Anterior cingulate cortex (tissue), 58 donors: ENCODE data around the gene SGSM2.

Experiments
- DNase-seq, 58 donors: peaks; one replicate each; lab custom pipeline; 2025; lab: John Stamatoyannopoulos, UW

The SGSM2 gene

DNA sequence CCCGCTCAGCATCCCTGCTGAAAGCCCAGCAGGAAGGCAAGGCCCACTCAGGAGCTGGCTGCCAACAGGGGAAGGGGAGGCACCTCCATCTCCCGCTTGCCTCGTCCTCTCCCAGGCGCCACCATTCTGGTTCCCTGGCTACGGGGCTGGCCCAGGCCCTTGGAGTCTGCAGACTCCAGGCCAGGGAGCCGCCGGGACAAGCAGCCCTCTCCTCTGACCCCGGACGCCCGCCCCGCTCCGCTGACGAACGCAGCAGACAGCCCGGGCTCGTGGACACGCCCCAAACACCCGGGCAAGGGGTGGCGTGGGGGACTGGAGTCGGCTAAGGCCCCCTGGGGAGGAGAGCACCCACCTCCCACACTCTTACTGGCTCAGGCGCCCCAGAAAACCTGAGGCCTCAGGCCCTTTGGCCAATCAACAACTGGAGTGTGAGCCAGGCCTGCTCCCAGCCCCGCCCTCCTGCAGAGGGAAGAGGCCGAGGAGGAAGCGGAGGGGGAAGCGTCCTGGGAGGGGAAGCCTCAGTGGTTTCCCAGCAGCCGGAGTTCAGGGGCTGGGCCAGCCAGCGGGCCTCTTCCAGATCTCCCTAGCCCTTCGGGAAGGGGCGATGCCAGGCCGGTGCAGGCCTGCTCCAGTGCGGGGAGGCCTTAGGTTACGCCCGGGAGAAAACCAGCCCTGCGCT, 59.4 kb downstream of the SGSM2 start:
- DNase-seq = peak in 52 of 58 donors; percentile 22 to 85 (median 62)

DNA sequence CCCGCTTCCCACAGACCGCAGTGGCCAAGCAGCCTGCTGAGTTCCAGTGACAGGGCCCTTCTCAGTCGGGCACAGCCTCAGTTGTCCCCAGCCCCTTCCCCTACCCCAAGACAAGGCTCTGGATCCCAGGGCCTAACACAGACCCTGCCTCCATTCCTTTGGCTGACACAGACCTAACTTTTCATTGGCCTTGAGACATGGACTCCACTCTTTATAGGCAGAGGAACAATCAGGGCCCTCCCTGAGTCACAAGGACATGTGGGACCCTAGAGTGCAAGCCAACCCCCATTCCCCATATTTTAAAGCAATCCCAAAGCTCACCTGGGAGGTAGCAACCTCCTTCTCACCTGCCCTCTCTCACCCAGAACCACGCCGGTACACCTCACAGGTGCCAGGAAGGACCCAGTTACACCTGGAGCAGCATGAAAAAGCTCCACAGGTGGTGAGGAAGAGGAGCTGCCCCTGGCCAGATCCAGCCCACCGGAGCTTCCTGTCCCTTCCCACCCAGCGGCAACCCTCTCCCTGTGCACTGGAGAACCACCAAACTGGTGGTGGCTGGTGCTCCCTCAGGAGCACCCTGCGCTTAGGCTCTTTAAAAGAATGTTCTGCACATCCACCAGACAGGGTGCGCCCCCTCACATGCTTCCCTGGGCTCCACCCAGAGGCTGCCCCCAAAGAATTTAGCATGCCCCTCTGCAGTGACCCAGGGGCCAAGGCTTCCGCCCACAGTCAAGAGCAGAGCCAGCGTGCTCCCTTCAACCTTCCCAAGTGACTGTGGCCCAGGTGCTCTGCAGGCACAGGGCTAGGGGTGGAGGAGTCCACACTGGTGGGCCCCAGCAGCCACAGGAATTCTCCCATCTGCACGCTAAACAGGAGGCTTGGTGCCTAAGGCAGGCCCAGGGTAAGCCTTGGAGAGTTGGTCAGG, 60.2 kb downstream of the SGSM2 start:
- no peak for DNase-seq

DNA sequence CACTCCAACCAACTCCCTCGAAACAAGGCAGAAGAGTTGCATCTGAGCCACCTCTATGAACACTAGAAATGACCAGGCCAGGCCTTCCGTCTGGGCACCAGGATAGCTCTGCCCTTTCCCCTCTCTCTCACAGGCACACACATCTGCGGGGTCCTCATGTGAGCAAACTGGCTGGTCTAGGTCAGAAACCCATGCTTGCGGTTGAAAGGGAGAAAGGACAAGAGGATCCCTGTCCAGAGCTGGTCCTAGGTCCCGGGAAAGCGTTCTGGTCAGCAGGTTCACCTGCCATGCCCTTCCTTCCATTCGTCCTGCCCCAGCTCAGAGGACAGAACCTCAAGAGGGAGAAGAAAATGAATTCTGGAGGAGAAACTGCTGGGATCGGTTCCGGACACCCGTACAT, 60.9 kb downstream of the SGSM2 start:
- no peak for DNase-seq

DNA sequence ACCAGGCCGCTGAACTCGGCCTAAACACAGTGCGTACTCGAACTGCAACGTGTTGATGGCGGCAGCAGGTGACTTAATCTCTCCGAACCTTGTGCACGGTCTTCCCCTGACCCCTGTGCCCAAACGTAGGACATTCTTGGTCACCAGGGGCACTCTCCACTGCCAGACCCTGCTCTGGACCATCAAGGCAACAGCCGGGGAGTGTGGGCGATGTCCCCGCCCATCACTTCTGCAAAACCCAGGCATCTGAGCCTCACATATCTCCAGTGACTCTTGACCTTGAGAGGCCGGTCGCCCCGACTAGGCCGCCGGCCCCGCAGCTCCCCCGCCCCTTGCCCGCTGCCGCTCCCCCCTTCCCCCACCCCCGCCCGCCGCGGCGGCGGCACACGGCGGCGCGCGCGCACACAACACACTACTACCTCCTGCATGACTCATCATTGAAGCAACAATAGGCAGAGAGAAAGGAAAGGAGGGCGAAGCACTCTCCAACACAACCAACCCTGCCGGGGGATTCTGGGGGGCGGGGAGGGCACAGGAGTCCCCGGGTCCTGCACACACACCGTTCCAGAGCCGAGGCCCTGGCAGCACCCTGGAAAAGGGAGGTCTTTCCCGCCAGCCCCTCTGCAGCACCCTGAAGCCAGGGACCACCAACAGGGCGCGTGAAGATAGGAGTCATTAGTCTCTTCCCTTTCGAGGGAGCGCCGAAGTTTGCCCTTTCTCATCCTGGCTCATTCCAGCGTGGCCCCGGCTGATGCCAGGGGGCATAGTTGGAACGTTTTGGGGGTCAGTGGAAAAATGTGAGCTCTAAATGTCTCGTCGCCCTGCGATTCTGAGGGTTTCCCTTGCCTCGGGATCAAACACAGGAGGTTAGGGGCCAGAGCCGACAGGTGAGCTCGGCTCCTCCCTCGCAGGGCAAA, 61.6 kb downstream of the SGSM2 start:
- peak in 31 of 58 donors; percentile 22 to 64 (median 43) for DNase-seq

DNA sequence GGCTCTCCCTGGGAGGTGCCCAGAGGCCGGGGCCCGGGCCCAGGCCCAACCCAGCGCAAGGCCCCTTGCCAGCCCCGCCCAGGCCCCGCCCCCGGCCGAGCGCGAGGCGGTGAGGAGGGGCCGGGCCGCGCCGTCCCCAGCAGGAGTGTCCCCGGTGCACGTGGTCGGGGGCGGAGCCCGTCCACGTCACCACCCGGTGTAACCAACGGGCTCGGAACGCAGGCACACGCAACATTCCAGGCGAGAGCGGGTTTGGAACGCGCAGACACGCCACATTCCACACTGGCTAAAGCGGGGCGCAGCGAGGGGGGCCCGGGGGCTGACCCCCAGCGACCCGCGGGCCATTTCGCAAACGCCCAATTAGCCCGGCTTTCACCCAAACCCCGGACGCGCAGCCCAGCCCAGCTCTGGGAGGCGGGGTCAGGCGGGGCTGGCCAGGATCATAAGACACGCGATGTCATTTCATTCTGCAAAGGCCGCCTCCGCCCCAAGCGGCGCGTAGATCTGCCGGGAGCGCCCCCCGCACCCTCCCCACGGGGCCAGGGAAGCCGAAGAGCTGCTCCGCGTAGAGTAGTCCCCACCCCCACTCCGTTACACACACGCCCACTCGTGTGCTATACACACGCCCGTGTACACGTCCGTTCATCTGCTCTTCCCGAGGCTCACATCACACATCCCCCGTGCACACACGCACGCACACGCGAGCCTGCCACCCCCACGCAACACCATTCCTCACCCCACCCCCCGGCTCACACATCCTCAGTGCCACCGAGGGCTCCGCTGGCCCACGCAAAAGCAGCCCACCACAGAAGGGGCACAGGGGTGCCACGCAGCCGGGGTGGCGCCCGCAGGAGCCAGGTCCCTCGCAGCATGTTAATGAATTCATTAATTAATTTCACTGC, 62.5 kb downstream of the SGSM2 start:
- DNase-seq = peak; percentile 59 to 97 (median 94)

DNA sequence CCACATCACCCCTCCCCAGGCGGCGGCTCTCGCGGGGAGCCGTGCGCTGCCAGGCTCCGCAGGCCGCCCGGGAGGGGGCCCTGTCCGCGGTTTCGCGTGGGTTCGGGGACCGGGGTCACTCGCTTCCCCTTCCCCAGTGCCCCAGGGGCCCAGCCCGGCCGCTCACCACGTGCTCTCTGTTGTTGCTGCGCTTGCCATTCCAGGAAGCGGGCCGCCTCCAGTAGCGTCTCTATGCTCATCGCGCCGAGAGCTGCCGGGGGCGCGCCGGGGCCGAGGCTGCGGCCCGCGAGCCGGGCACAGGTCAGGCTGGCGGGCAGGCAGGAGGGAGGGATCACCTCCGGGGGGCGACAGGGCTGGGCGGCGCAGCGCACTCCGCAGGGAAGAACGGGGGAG, 63.2 kb downstream of the SGSM2 start:
- peak in 25 of 58 donors; percentile 20 to 71 (median 52) for DNase-seq

DNA sequence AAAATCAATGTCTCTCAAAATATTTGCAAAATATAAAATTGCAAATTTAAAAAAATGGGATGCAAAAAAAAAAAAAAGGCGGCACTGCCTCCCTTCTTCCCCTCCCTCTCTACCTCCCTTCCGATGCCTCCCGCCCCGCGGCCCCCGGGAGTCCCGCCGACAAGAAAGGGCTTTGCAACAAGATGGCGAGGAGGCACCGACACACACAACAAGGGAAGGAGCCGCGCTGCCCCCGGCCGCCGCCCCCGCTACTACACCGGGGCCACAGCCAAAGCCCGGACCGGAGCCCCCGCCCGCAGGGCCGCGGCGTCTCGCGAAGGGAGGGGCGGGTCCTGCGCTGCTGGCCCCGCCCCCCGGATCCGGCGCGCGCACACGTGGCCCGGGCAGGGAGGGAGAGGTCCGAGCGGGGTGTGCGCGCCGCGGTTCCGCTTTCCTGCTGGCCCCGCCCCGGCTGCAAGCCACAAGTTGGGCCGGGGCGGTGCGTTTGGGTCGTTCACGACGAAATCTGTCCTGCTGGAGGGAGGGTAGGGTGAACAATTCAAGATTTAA, 63.6 kb downstream of the SGSM2 start, which contains the start of gene MNT:
MNT (minus strand) TSS at position 184 of the 549 bp plus-strand sequence. CDS start 348 bp downstream, outside the sequence.
- DNase-seq = peak; percentile 82 to 98 (median 94)

DNA sequence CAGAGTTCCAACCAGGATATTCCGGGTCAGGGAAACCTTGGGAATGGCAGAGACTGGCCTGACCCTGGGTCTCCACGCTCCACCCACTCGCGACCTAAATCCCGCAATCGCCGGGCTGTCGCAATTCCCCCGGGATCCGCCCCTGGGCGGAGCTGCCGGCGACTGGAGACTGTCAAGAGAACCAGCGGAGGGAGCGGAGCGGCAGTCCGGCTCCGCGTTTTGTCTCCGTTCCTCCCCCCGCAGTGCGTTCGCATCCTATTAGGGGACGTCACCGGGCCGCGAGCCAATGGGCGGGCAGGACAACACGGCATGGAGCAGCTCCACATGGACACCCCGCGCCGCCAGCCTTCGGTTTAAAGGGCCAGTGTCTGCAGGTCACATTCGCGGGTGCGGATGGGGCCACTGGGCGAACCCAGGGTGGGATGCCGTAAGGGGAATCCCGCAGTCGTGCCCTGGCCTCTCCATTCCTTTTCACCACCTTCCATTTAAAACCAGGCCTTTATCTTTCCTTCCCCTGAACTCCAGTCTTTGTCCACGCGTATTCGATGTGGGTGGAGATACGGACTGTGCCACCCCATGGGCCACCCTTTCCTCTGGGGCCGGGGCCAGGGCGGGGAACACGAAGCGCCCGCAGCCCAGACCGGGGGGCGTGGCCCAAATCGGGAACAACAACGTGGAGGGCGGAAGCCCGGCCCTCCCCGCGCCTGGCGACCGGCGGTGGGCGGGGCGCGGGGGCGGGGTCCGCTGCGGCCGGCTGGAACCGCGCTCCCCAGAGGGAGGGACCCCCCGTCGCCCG, 64.3 kb downstream of the SGSM2 start:
- DNase-seq = peak; percentile 92 to 100 (median 99)

DNA sequence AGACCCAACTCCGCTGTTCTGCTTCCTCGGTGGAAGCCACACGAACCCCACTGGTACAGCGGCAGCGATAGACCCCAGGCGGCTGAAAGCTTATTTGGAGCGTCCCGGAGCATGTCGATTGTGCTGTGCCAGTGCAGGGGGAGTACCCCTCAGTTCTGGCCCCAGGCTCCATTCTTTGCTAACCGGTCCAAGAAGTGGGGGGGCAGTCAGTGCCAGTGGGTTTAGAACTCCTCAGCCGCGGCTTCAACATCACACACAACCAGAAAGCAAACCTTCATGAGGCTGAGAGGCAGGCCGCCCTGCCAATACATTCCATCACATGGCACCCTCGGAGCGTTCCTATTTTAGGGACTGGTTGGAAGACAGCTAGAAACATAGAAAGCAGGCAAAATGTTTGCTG, 65.2 kb downstream of the SGSM2 start:
- no peak for DNase-seq

DNA sequence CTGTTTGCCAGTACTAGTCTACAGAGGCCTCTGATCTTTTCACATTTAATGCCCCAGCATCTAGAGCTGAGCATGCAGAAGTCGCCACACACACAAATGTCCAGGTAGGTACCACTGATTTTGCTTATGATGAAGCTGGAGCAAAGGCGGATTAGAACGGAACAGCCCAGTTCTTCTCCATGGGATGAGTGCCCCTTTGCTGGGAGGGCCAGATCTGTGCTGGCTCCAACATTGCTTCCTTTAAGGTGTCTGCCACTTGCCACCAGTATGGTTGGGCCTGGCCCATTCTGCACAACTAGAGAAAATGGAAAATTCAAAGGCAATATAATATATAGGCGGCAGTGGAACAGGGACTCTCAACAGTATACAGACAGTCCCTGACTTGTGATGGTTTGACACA, 65.7 kb downstream of the SGSM2 start:
- no peak for DNase-seq

DNA sequence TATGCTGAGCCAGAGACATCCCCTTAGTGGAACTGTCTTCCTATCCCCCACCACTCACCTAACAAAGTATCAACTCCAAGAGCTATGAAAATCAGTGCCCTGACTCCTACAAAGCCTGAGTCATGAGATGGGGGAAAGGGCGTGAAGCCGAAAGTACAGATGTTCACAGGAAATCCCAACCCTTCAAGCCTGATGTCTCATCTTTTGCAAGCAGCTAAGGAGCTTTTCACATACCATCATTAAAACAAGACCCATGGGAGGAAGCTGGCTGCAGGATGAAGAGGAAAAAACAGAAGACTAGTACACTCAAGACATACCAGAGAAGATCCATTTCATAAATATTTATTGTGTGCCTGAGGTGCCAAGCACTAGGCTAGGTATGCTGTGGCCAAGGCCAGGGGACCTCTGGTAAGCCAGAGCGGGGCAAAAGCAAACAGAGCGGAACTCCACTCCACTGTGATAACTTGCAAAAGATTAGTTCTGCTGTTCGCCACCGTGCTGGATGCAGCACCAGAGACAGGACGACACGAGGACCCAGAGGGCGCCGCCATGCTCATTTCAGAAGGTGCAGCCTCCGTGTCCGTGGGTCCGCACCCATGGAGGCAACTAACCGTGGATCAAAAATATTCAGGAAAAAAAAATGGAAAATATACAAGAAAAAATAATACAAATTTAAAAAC, 68.1 kb downstream of the SGSM2 start:
- no peak for DNase-seq

DNA sequence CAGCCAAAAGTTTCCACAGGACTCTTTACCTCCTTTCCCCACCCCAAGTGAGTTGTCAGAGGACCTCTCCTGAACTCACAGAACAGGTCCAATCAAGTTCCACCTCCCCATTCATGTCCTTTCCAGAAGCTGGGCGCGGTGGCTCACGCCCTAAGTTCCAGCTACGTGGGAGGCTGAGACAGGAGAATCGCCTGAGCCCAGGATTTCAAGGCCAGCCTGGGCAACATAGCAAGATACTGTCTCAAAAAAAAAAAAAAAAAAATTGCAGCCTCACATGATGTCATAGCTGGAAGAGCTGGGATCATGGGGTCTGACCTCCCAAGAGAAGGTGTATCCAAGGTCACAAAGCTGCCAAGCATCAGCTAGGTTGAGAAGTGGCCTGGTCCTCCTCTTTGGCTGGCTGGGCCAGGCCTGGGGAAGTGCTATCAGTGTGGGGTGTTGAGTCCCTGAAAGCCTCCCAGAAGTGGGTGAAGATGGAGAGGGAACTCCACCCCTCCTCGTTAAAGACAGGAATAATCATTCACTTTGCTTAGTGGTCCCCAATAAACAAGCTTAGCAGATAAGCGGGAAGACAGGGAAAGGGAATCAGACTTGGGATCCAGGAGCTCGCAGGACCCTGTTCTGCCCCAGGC, 69.1 kb downstream of the SGSM2 start:
- no peak for DNase-seq

DNA sequence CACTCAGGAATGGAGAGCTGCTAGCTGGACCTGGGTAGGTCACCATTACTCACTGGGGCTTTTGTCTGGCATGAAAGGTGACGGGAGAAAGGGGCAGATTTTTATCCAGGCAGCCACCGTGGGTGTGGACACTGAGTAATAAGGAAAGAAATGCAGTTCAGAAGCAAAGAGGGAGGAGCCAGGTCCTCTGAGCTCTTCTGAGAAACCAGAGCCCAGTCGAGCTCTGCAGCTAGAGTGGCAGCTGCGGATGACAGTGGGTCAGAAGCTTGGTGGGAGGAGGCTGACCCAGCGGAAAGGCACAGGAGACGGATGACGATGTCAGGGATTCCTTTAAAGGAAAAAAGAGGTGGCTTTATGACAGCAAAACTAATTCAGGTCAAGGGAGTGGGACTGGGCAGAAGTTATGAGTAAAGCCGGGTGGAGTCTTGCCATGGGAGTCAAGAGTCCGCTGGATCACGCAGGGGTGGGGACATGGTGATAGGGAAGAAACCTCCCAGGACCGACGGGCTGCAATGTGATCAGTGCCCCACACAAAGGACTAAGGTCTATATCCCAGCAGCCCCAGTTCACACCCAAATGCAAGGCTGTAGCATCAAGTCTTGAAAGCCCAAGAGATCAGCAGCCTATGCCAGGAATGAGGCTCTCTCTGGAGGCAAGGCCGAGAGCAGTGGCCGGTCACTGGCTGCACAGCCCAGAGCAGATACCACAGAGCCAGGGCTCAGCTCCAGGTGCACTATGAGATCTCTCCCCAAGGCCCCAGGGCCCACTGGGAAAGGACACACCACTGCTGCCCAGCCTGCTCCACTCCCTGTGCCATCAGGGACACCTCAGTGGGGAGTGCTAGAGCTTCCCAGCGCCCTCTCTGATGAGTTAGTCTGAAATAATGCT, 69.8 kb downstream of the SGSM2 start:
- DNase-seq = no peak

DNA sequence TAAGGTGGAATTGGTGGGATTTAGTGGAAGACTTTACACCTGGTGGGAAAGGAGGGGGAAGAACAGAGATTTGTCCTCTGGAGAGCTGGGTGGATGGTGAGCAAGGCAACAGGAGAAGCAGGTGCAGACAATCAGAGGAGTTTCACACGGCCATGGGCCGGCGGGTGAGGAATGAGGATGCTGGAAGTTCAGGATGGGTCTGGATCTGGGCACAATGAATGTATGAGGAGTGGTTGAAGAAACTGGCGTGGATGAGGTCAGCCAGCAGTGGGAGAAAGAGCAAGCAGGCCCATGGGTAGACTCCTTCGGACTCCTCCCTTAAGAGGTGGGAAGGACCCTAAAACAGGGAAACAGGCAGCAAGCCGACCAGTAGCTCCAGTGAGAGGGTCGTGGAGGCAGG, 73.7 kb downstream of the SGSM2 start:
- no peak for DNase-seq

DNA sequence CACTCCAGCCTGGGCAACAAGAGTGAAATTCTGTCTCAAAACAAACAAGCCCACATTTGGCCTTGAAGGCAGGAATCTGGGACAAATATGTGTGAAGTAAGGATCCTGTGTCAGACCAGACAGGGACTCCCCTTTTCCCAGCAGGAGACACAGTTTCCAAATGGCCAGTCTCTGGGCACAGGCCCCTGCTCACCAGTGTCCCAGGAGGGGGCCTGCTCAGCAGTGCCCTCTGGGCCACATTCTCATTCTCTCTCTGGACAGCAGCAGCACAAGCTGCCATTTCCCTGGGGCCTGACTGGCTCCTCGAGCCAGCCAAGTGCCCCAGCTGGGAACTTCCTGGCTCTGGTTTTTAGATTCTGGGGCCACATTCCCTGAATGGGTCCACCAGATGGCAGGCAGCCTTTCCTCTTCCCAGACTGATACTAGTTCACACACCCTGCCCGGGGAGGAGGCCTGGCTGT, 75.3 kb downstream of the SGSM2 start:
- DNase-seq = peak in 36 of 58 donors; percentile 16 to 75 (median 44)

DNA sequence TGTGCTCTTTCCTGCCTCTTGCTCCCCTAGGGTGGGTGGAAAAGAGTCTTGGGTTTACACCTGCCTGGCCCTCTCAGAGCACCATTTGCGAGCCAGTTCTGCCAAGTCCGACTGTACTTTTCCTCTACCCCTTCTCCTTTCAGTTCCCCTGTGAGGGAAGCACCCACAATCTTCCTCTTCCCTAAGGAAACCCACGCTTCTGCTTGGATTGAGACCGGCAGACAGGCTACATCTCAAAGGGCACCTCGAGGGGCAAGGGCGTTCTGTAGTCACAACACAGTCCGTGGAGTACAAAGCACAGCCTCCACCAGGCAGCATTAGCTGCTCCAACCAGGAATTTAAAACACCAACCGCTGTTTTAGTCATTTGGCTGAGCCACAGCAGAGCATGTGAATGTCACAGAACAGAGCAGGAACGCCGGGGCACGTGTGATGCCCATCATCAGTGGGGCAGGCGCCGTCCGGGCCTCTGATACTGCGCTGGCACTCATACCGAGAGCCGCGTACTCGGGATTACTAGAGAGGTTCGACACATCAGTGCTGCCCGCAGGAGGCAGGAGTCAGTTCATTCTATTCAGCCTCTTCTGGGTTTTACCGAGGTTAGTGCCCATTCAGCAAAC, 77.3 kb downstream of the SGSM2 start:
- DNase-seq = no peak
